HepG2 (cell line): ENCODE results near the gene ABCA4. TPM values are rescaled to one million over a fixed set of nuclear protein-coding genes. Genes with fewer than 3 reads are reported as not detected.
A peak's percentile ranks its signal among the peaks of the same experiment; 100 is the strongest.

ENCODE experiments used
- ADNP ChIP-seq: sonication (generic); formaldehyde crosslinking; IDR thresholded peaks from 2 replicates; pipeline ENCODE4 v1.4.0; 2020; ENCODE audit warnings: missing genetic modification reagents
- CEBPB ChIP-seq: IDR thresholded peaks from 2 replicates; pipeline ENCODE4 v1.6.1; 2011; ENCODE audit warnings: low read depth, low read length, improper control_type of control experiment, borderline replicate concordance
- FOXJ3 ChIP-seq: sonication (generic); formaldehyde crosslinking; IDR thresholded peaks from 2 replicates; pipeline ENCODE4 v1.4.0; 2020; ENCODE audit warnings: missing genetic modification reagents, mild to moderate bottlenecking, borderline replicate concordance
- GATAD2A ChIP-seq: IDR thresholded peaks from 2 replicates; pipeline ENCODE4 v1.6.1; 2016
- HDAC2 ChIP-seq: sonication (generic); formaldehyde crosslinking; IDR thresholded peaks from 2 replicates; pipeline ENCODE4 v1.4.0; 2020; ENCODE audit warnings: missing genetic modification reagents
- JUND ChIP-seq: sonication (generic); formaldehyde crosslinking; IDR thresholded peaks from 2 replicates; pipeline ENCODE4 v1.8.0; 2022; ENCODE audit warnings: mild to moderate bottlenecking, missing genetic modification reagents
- NFKBIZ ChIP-seq: IDR thresholded peaks from 2 replicates; pipeline ENCODE4 v1.6.1; 2018; ENCODE audit warnings: missing genetic modification reagents, missing compliant biosample characterization
- RFX1 ChIP-seq: fragments of 450-650 bp; IDR thresholded peaks from 2 replicates; pipeline ENCODE4 v1.6.1; 2017
- ZFP62 ChIP-seq: sonication (generic); formaldehyde crosslinking; IDR thresholded peaks from 2 replicates; pipeline ENCODE4 v1.4.0; 2020; ENCODE audit warnings: missing genetic modification reagents
- ZNF337 ChIP-seq: sonication (generic); formaldehyde crosslinking; IDR thresholded peaks from 2 replicates; pipeline ENCODE4 v1.5.1; 2020; ENCODE audit warnings: missing genetic modification reagents, low read depth, mild to moderate bottlenecking, borderline replicate concordance
- ZNF468 ChIP-seq: sonication (generic); formaldehyde crosslinking; IDR thresholded peaks from 2 replicates; pipeline ENCODE4 v1.8.0; 2022; ENCODE audit warnings: mild to moderate bottlenecking, moderate library complexity, missing genetic modification reagents
- ZNF614 ChIP-seq: IDR thresholded peaks from 2 replicates; pipeline ENCODE4 v1.6.1; 2018; ENCODE audit warnings: missing biosample characterization, missing genetic modification reagents, inconsistent platforms, borderline replicate concordance
- ZNF761 ChIP-seq: sonication (generic); formaldehyde crosslinking; conservative IDR thresholded peaks from 2 replicates; pipeline ENCODE4 v1.4.0; 2020; ENCODE audit warnings: mild to moderate bottlenecking, missing genetic modification reagents
- ZNF879 ChIP-seq: sonication (generic); formaldehyde crosslinking; IDR thresholded peaks from 2 replicates; pipeline ENCODE4 v1.8.1; 2023; ENCODE audit warnings: missing genetic modification reagents
- polyA plus RNA-seq, 8 experiments: library from polyadenylated mRNA; depleted of rRNA in 3 of 8; stranded (reverse) in 7 of 8; unstranded in 1 of 8; fragments of >200 nt; fragmentation: Illumina TruSeq in 4 of 8; extraction: Trizol in 4 of 8; gene quantifications; 2 replicates each; pipeline versions ENCODE4 v1.2.1 to v1.2.3, GENCODE V29; 2011 to 2016; ENCODE audit warnings: low read depth in 4 of 8, missing spikeins in 1 of 8, mixed read lengths in 1 of 8; ENCODE audit not compliant: insufficient read depth in 1 of 8
- total RNA-seq, 5 experiments: library from RNA; depleted of rRNA; stranded (reverse); fragments of >200 nt; fragmentation: Illumina TruSeq; extraction: Trizol; gene quantifications; 2 replicates each; pipeline ENCODE4 v1.2.3, GENCODE V29; 2016; ENCODE audit warnings: low read depth in 1 of 5
- TF ChIP-seq, protein P1 (sequence below): sonication (generic); formaldehyde crosslinking; IDR thresholded peaks from 2 replicates; pipeline ENCODE4 v1.4.0; 2020; ENCODE audit warnings: mild to moderate bottlenecking, missing genetic modification reagents
- TF ChIP-seq, protein P2 (sequence below): IDR thresholded peaks from 2 replicates; pipeline ENCODE4 v1.6.1; 2016; ENCODE audit warnings: low read depth
- TF ChIP-seq, protein P3 (sequence below): sonication (generic); formaldehyde crosslinking; IDR thresholded peaks from 2 replicates; pipeline ENCODE4 v1.9.0; 2021; ENCODE audit warnings: mild to moderate bottlenecking, missing genetic modification reagents
- TF ChIP-seq, protein P4 (sequence below): sonication (generic); formaldehyde crosslinking; IDR thresholded peaks from 2 replicates; pipeline ENCODE4 v1.4.0; 2020; ENCODE audit warnings: missing genetic modification reagents; ENCODE audit errors: not compliant biosample characterization

The ABCA4 gene
- total and polyA plus RNA-seq, 2 of the 13 experiments (the other 11 are each of a cell fraction or from before 2014, with no cell fraction given), result 0.24 to 0.67 TPM

DNA sequence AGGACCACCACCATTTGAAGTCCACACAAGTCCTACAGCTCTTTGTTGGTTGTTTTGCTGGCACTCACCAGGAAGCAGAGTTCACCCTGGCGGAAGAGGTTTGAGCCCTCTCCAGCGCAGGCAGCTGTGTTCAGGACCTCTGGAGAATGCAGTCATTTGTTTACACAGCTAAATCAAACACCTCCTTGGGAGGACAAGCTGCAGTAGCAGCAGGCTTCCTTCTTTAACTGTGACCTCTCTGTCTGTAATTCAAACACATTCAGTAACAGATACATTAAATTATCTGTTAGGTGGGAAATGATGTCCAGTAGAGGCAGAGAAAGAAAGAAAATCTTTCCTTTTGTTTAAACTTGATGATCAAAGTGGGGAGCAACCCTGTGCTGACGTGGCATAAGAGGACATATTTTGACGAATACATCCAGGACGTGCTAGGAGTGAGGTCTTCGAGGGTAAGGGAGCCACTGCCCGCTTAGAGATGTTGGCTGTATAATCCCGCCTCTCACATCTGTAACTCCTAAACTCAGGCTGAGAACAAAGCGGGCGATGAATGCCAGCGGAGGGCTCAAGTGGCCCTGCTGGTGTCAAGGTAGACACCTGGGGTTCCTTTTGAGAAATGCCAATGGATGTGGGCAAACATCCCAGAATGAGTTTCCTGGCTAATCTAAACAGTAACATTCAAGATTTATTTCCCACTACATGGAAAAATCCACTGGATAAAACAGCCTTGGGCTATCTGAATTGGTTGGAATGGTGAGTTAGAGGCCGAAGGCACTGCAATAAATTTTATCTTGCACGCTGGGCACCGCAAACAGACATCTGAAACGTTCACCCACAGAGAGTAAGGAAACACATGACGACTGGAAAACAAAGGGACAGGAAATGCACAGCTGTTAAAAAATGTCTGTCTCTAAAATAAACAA is 51.7 kb downstream of the ABCA4 start (continued):
- TF ChIP-seq, protein P1, sequence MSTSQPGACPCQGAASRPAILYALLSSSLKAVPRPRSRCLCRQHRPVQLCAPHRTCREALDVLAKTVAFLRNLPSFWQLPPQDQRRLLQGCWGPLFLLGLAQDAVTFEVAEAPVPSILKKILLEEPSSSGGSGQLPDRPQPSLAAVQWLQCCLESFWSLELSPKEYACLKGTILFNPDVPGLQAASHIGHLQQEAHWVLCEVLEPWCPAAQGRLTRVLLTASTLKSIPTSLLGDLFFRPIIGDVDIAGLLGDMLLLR, result no peak
- TF ChIP-seq GATAD2A (CRISPR knock-in tag) (peak; percentile 77), FOXJ3 (no peak), NFKBIZ (CRISPR knock-in tag) (0 out of 2 replicates have a peak, but pooled peaks have one; percentile 34), RFX1 (no peak), ZFP62 (no peak), ADNP (CRISPR knock-in tag) (no peak), ZNF761 (CRISPR knock-in tag) (no peak; the same call in 1 of the 2 replicates), ZNF614 (CRISPR knock-in tag) (peak; percentile 65), ZNF468 (CRISPR knock-in tag) (no peak), CEBPB (no peak), ZNF337 (no peak), JUND (no peak), ZNF879 (no peak), HDAC2 (peak; percentile 76)
- TF ChIP-seq, protein P2, sequence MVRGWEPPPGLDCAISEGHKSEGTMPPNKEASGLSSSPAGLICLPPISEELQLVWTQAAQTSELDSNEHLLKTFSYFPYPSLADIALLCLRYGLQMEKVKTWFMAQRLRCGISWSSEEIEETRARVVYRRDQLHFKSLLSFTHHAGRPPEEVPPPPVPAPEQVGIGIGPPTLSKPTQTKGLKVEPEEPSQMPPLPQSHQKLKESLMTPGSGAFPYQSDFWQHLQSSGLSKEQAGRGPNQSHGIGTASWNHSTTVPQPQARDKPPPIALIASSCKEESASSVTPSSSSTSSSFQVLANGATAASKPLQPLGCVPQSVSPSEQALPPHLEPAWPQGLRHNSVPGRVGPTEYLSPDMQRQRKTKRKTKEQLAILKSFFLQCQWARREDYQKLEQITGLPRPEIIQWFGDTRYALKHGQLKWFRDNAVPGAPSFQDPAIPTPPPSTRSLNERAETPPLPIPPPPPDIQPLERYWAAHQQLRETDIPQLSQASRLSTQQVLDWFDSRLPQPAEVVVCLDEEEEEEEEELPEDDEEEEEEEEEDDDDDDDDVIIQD, result 0 out of 2 replicates have a peak, but pooled peaks have one; percentile 35
- TF ChIP-seq, protein P3, sequence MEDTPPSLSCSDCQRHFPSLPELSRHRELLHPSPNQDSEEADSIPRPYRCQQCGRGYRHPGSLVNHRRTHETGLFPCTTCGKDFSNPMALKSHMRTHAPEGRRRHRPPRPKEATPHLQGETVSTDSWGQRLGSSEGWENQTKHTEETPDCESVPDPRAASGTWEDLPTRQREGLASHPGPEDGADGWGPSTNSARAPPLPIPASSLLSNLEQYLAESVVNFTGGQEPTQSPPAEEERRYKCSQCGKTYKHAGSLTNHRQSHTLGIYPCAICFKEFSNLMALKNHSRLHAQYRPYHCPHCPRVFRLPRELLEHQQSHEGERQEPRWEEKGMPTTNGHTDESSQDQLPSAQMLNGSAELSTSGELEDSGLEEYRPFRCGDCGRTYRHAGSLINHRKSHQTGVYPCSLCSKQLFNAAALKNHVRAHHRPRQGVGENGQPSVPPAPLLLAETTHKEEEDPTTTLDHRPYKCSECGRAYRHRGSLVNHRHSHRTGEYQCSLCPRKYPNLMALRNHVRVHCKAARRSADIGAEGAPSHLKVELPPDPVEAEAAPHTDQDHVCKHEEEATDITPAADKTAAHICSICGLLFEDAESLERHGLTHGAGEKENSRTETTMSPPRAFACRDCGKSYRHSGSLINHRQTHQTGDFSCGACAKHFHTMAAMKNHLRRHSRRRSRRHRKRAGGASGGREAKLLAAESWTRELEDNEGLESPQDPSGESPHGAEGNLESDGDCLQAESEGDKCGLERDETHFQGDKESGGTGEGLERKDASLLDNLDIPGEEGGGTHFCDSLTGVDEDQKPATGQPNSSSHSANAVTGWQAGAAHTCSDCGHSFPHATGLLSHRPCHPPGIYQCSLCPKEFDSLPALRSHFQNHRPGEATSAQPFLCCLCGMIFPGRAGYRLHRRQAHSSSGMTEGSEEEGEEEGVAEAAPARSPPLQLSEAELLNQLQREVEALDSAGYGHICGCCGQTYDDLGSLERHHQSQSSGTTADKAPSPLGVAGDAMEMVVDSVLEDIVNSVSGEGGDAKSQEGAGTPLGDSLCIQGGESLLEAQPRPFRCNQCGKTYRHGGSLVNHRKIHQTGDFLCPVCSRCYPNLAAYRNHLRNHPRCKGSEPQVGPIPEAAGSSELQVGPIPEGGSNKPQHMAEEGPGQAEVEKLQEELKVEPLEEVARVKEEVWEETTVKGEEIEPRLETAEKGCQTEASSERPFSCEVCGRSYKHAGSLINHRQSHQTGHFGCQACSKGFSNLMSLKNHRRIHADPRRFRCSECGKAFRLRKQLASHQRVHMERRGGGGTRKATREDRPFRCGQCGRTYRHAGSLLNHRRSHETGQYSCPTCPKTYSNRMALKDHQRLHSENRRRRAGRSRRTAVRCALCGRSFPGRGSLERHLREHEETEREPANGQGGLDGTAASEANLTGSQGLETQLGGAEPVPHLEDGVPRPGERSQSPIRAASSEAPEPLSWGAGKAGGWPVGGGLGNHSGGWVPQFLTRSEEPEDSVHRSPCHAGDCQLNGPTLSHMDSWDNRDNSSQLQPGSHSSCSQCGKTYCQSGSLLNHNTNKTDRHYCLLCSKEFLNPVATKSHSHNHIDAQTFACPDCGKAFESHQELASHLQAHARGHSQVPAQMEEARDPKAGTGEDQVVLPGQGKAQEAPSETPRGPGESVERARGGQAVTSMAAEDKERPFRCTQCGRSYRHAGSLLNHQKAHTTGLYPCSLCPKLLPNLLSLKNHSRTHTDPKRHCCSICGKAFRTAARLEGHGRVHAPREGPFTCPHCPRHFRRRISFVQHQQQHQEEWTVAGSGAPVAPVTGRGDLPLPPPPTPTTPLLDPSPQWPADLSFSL, result peak; percentile 40; the same call in 1 of the 2 replicates
- TF ChIP-seq, protein P4, sequence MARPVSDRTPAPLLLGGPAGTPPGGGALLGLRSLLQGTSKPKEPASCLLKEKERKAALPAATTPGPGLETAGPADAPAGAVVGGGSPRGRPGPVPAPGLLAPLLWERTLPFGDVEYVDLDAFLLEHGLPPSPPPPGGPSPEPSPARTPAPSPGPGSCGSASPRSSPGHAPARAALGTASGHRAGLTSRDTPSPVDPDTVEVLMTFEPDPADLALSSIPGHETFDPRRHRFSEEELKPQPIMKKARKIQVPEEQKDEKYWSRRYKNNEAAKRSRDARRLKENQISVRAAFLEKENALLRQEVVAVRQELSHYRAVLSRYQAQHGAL (CRISPR knock-in tag), result no peak
